GM12873 (cell line): ENCODE measurements around the gene SESN3.

ENCODE experiments used
- CTCF ChIP-seq: IDR thresholded peaks from 2 replicates; pipeline ENCODE4 v1.5.1; 2012; ENCODE audit warnings: low read depth, mild to moderate bottlenecking, moderate library complexity, low read length, control low read depth; ENCODE audit not compliant: insufficient read depth; ENCODE audit errors: missing control alignments

The SESN3 gene

DNA sequence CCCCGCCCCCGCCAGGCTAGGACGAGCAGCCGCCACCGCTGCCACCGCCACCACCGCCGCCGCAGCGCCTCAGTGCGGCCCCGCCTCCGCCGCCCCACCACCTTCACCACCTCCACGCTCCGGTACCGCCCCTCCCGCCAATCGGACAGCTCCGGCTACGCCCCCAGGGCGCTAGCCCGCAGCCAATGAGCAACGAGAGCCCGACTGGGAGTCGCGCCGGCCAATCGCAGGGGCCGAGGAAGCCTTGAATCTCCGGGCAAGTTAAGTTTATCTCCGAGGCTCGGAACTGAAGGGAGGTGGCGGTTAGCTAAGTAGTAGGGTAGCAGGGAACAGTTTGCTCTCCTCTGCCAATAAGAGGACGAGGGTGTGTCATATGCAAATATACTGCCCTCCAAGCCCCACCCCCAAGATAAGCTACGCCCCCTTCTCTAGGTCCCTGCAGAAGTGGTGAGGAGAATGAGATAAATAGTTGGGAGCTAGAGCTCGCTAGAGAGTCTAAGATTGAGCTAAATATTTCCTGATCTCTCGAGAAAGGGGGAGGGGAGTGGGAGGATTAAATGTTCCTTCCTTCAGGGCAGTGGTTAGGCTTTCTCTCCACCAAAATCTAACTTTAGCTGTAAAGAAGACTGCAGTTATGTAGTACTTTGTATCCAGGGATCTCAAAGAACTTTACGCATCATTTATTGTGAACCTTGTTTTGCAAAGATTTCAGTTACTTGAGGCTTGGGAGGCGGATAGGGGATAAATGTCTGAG is at the start of gene SESN3:
SESN3 (minus strand) TSS at position 76 of the 754 bp plus-strand sequence. CDS start 342 bp downstream, outside the sequence.
- TF ChIP-seq CTCF: no peak

DNA sequence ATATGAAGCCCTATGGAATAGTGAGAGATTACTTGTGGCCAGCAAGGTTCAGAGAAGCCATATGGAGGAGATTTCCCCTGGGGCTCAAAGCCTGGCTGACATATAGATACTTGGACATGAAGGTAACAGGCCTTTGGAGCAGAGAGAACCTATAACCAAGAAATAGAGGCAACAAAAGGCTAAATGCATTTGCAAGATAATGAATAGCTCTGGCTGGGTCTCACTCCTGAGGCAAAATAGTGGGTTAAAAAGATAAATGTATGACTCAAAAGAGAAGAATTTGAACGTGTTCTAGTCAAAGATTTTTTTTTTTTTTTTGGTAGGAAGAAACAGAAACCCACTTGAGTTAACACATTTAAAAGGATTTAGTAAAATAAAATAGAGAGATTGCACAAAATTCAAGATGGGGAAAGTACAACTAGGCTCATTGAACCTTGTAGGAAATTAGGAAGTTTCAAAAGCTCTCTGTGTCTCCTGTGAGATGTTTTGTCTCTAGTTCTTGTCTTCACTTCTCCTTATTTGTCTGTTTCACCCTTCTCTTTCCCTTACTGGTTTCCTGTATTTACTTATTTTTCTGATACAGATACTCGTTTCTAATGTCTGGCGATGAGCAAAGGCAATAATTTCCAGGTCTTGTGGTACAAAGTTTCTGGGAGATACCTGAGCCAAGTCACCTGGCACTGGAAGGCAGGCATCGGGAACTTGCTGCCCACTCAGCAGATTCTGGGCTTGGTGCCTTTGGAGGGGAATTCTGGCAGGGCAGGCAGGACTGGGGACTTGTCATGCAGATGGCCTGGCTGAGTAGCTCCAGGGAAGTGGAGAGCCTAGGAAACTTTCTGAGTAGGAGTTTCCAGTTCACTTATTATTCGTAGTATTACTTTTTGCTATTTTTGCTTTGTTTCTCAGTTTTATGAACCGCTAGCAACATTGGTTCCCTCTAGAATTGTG is 49.2 kb upstream of the SESN3 start:
- no peak for TF ChIP-seq CTCF

GRCh38 chr11:95277868-95278267 is 46.9 kb upstream of the SESN3 start:
- no peak for TF ChIP-seq CTCF

GRCh38 chr11:95276139-95276538 is 45.1 kb upstream of the SESN3 start:
- TF ChIP-seq CTCF: no peak

GRCh38 chr11:95269036-95269819 is 38.2 kb upstream of the SESN3 start:
- no peak for TF ChIP-seq CTCF

DNA sequence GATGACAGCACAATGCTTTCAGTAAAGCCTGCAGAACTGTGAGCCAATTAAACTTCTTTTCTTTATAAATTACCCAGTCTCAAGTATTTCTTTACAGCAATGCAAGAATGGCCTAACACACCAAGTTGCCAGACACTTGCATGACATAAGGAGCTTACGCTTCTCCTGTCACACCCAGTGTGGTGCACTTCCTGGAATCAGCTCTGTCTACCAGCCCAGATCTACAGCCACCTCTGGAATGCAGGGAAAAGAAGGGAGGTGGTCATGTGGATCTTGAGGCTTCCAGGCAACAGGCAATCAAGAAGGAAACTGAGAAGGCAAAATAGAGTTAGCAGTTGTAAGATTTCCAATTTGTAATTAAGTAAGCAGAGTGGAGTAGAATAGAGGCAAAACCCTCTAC is 37.4 kb upstream of the SESN3 start:
- TF ChIP-seq CTCF: no peak
